ENCODE data around the gene TBC1D8.

TBC1D8 gene

DNA sequence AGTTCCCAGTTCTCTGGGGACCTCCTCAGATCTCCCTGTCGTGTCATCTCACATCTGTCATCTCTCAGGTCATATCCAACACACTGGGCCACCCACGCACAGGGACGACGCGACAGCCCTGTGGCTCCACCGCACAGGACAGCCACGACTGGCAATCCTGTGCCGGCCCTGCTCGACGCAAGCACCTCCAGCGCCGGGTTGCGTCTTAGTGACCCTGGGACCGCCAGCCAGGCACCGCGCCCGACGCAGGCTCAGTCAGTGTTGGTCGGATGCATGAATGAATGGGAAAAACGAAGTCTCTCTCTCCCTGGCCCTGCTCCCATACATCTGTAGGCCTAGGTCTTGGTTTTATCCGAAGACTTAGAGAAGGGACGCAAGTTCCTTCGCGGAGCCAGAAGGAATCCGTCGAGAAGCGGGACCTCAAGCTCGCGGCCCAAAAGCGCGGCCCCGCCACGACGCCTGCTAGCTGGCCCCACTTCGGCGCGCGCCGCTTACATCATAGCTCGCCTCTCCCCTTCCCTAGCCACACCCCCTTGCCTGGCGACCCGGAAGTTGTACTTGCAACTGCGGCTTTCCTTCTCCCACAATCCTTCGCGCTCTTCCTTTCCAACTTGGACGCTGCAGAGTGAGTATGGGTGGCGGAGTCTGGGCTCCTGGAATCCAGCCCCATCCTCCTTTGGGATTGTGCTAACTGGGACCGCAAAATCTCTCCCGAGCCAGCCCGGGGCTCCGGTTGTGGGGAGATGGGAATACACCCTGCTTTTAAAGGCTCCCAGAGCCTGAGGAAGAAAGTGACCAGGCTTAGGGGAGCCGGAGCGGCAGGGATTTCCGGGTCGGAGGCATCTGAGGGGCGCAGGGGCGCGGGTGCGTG lies 149.3 kb downstream of the TBC1D8 start, which contains the start of gene RPL31:
Gene RPL31 (plus strand): TSS at position 599 of the 871 bp plus-strand sequence. CDS start 413 bp downstream, outside the sequence.
- peak; percentile 99 for DNase-seq (ENCODE audit: low read depth)
- no peaks in the 10 kb centered on the region for H3K27me3 ChIP-seq (replicated peaks; ENCODE audit: control insufficient read depth, insufficient read depth, low read length)
- no peaks in the 10 kb centered on the region for H3K9me3 ChIP-seq (ENCODE audit: control insufficient read depth, low read length)
- H3K9ac ChIP-seq (ENCODE audit: low read length), result peak within 1 kb of the TSS; percentile 98
- peaks cover 37% of the 10 kb centered on the region for H3K36me3 ChIP-seq (ENCODE audit: control insufficient read depth, insufficient read depth, low read length, severe bottlenecking)
- H3K4me1 ChIP-seq (ENCODE audit: control insufficient read depth, insufficient read depth, low read length), result peaks cover 53% of the 10 kb centered on the region
- peak within 1 kb of the TSS; percentile 98 for H3K4me3 ChIP-seq (ENCODE audit: low read length)

DNA sequence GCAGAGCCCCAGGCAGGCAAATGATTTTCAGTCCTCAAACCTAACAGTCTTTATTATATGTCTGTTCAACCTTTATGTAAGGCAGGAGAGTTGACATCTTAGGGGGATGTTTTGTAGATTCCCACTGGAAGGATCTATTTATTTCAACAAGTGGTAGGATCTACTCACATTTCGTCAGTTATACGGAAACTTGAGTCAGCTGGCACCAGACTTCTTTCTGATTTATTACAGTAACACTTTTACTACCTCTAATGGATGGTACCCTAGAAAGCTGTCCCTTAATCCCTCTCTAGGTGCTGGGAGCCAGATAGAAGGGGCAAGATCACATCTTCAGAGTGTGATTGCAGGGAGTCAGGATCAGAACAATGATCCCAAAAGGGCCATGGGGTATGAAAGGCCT lies 151.2 kb downstream of the TBC1D8 start:
- H3K9ac ChIP-seq (ENCODE audit: low read length), result no peak overlapping the region
- no peak overlapping the region for H3K4me3 ChIP-seq (ENCODE audit: low read length)
- H3K4me1 ChIP-seq (ENCODE audit: control insufficient read depth, insufficient read depth, low read length), result peaks cover 39% of the 10 kb centered on the region
- DNase-seq (ENCODE audit: low read depth), result no peak
- H3K27me3 ChIP-seq (replicated peaks; ENCODE audit: control insufficient read depth, insufficient read depth, low read length), result no peaks in the 10 kb centered on the region
- no peaks in the 10 kb centered on the region for H3K9me3 ChIP-seq (ENCODE audit: control insufficient read depth, low read length)
- H3K36me3 ChIP-seq (ENCODE audit: control insufficient read depth, insufficient read depth, low read length, severe bottlenecking), result peaks cover 31% of the 10 kb centered on the region

DNA sequence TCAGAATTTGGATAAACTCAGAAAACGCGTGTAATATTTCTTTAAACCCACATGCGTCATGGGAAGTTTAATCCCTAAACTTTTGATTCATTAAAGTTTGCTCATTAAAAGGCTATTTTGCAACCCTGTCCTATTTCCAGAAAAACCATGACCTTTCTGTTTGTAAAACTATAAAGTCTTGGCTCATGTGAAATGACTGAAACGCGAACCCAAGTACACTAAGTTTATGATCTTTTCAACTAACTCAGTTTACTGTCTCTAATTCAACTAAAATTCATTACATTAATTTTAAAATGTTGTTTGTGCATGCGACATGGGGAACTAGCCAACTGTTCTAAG lies 153.0 kb downstream of the TBC1D8 start:
- H3K27me3 ChIP-seq (replicated peaks; ENCODE audit: control insufficient read depth, insufficient read depth, low read length), result no peaks in the 10 kb centered on the region
- H3K9me3 ChIP-seq (ENCODE audit: control insufficient read depth, low read length), result no peaks in the 10 kb centered on the region
- peak overlapping the region; percentile 31 for H3K4me3 ChIP-seq (ENCODE audit: low read length)
- H3K4me1 ChIP-seq (ENCODE audit: control insufficient read depth, insufficient read depth, low read length), result peaks cover 24% of the 10 kb centered on the region
- H3K36me3 ChIP-seq (ENCODE audit: control insufficient read depth, insufficient read depth, low read length, severe bottlenecking), result peaks cover 31% of the 10 kb centered on the region
- peak overlapping the region; percentile 13 for H3K9ac ChIP-seq (ENCODE audit: low read length)
- DNase-seq (ENCODE audit: low read depth), result no peak

DNA sequence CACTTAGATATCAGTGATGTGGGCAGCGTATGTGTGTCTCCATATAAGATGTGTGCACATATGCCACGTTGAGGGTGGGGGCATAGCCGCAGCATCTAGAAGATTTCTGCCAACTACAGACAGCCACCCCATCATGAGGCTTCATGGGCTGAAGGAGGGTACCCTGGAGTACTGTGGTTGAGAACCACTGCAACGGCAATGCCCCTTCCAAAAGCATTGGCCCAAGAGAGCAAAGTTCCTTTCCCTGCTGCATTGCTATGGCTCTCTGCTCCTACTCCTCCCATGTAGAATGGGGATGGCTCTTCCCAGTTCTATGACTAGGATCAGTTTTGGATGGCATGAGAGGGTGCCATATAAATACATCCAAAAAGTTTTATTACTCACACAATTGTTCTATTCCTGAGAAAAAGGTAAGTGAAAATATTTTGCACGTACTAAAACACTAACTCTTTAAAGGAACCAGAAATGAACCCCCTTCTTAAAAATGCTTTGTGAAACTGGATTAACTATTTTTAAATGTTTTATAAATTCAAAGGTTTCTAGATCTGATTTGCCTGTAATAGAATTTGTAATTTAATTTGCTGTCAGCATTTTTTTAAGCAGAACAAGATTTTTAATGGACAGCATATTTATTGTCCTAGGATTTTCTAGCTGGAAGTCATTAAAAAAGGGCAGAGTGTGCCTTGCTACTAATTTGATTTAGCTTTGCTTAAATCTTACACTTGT lies 153.5 kb downstream of the TBC1D8 start:
- peak overlapping the region; percentile 31 for H3K4me3 ChIP-seq (ENCODE audit: low read length)
- H3K9me3 ChIP-seq (ENCODE audit: control insufficient read depth, low read length), result no peaks in the 10 kb centered on the region
- DNase-seq (ENCODE audit: low read depth), result no peak
- H3K27me3 ChIP-seq (replicated peaks; ENCODE audit: control insufficient read depth, insufficient read depth, low read length), result no peaks in the 10 kb centered on the region
- no peak overlapping the region for H3K9ac ChIP-seq (ENCODE audit: low read length)
- H3K4me1 ChIP-seq (ENCODE audit: control insufficient read depth, insufficient read depth, low read length), result peaks cover 24% of the 10 kb centered on the region
- H3K36me3 ChIP-seq (ENCODE audit: control insufficient read depth, insufficient read depth, low read length, severe bottlenecking), result peaks cover 32% of the 10 kb centered on the region

DNA sequence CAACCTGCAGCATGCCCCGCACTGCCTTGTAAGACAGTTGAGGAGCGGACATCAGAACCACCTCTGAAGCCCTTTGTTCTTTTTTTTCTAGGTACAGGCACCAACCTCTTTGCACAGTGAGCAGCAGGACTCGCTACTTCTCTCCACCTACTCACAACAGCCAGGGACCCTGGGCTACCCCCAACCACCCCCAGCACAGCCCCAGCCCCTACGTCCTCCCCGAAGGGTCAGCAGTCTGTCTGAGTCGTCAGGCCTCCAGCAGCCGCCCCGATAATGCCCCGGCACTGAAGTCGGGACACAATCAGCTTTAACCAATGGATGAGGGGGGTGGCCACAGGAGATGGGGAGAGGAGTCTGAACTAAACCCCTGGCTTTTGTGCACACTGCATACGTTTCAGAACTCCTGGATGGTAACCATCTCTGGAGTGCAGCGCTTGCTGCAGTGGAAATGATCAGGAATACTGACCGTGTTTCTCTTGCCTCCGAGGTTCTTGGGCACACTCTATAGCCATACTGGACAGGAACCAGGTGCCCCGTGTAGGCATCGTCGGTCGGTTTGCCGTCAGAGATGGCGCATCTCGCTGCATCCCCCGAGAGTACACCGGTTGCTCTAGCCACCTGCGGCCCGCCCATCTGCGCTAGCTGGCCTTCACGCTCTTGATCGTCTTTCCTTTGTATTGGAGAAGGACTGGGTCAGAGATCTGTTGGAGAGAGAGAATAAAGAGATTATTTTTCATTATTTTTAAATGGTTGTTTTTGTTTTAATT lies 155.7 kb downstream of the TBC1D8 start:
- no peaks in the 10 kb centered on the region for H3K27me3 ChIP-seq (replicated peaks; ENCODE audit: control insufficient read depth, insufficient read depth, low read length)
- no peak overlapping the region for H3K9ac ChIP-seq (ENCODE audit: low read length)
- H3K4me1 ChIP-seq (ENCODE audit: control insufficient read depth, insufficient read depth, low read length), result peaks cover 18% of the 10 kb centered on the region
- peaks cover 46% of the 10 kb centered on the region for H3K36me3 ChIP-seq (ENCODE audit: control insufficient read depth, insufficient read depth, low read length, severe bottlenecking)
- H3K9me3 ChIP-seq (ENCODE audit: control insufficient read depth, low read length), result no peaks in the 10 kb centered on the region
- H3K4me3 ChIP-seq (ENCODE audit: low read length), result no peak overlapping the region
- DNase-seq (ENCODE audit: low read depth), result no peak

DNA sequence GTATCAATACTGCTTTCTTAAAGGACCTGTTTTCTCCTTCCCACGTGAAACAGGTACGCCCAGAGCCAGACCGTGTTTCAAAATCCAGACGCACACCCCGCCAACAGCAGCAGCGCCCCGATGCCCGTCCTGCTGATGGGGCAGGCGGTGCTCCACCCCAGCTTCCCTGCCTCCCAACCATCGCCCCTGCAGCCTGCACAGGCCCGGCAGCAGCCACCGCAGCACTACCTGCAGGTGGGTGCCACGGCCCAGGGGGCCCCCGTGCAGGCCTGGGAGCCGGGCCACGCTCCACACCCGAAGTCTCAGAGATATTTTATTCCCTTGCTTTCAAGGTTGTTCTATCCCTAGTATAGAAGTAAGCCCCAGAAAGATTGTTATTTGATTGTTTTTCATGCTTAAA lies 157.9 kb downstream of the TBC1D8 start:
- peaks cover 47% of the 10 kb centered on the region for H3K36me3 ChIP-seq (ENCODE audit: control insufficient read depth, insufficient read depth, low read length, severe bottlenecking)
- no peak for DNase-seq (ENCODE audit: low read depth)

DNA sequence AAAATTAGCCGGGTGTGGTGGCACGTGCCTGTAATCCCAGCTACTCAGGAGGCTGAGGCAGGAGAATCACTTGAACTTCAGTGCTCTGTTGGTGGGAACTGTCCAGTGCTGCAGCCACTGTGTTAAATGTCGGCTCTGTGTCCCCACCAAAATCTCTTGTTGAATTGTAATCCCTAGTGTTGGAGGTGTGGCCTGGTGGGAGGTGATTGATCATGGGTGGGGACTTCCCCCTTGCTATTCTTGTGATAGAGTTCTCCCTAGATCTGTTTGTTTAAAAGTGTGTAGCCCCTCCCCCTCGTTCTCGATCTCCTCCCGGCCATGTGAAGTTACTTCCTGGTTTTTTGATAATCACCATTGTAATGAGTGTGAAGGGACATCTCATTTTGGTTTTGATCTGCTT lies 158.9 kb downstream of the TBC1D8 start:
- DNase-seq (ENCODE audit: low read depth), result no peak
- Histone ChIP-seq H3K9me3 (ENCODE audit: control insufficient read depth, low read length) (no peaks in the 10 kb centered on the region), H3K9ac (ENCODE audit: low read length) (no peak overlapping the region), H3K36me3 (ENCODE audit: control insufficient read depth, insufficient read depth, low read length, severe bottlenecking) (peaks cover 57% of the 10 kb centered on the region), H3K4me1 (ENCODE audit: control insufficient read depth, insufficient read depth, low read length) (peaks cover 7% of the 10 kb centered on the region), H3K27me3 (replicated peaks; ENCODE audit: control insufficient read depth, insufficient read depth, low read length) (no peaks in the 10 kb centered on the region), H3K4me3 (ENCODE audit: low read length) (no peak overlapping the region)

More for the DNA sequence above, 157.9 kb downstream of the TBC1D8 start:
- Histone ChIP-seq H3K4me1 (ENCODE audit: control insufficient read depth, insufficient read depth, low read length) (peaks cover 16% of the 10 kb centered on the region), H3K9me3 (ENCODE audit: control insufficient read depth, low read length) (no peaks in the 10 kb centered on the region), H3K27me3 (replicated peaks; ENCODE audit: control insufficient read depth, insufficient read depth, low read length) (no peaks in the 10 kb centered on the region), H3K4me3 (ENCODE audit: low read length) (no peak overlapping the region), H3K9ac (ENCODE audit: low read length) (no peak overlapping the region)

DNA sequence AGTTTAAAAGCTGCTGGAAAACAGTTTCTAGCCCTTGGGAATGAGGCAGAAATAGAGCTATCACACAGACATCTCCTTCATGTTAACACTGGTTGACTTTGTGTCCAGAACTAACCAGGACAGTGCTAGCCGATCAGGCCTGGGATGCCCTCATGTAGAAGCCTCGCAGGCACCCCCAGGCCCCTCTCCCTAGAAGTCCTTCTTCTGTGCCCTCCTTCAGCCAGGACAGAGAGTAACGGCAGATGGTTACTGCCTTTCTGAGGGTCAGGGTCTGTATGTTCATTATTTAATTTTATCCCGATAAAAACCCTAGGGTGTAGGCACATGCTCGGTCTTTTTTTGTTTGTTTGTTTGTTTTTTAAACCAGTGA lies 159.8 kb downstream of the TBC1D8 start:
- peaks cover 61% of the 10 kb centered on the region for H3K36me3 ChIP-seq (ENCODE audit: control insufficient read depth, insufficient read depth, low read length, severe bottlenecking)
- peaks cover 7% of the 10 kb centered on the region for H3K4me1 ChIP-seq (ENCODE audit: control insufficient read depth, insufficient read depth, low read length)
- H3K4me3 ChIP-seq (ENCODE audit: low read length), result no peak overlapping the region
- no peaks in the 10 kb centered on the region for H3K27me3 ChIP-seq (replicated peaks; ENCODE audit: control insufficient read depth, insufficient read depth, low read length)
- no peaks in the 10 kb centered on the region for H3K9me3 ChIP-seq (ENCODE audit: control insufficient read depth, low read length)
- no peak for DNase-seq (ENCODE audit: low read depth)
- no peak overlapping the region for H3K9ac ChIP-seq (ENCODE audit: low read length)

DNA sequence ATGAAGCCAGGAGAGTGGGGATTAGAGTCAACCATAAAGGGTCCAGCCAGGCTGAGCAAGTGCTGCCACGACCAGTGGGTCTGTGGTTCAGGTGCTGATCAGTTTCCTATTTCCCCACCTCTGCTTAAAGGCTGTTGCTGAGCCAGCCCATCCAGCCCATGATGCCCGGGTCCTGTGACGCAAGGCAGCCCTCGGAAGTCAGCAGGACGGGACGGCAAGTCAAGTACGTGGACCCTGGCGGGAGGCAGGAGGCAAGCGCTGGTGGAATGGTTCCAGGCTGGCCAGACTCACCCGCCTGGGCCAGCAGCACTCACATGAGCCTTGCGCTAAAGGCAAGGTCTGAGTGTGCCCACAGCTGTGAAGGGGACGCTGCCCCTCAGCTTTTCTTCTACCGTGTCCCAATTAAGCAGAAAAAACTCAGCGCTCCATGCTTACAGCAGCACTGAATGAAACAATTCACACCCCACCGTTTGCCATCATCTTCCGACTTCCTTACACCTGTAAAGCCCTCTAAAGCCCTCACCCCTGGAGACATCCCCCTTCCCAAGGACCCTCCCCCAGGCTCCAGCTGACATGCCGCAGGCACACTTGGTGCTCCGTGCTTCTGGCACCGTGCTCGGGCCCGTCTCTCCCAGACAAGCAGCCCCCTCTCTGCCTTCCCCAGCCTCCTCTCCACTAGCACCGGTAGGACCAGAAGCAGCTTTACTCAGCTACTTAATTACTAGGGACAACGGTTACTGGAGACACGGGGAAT lies 160.4 kb downstream of the TBC1D8 start:
- peaks cover 55% of the 10 kb centered on the region for H3K36me3 ChIP-seq (ENCODE audit: control insufficient read depth, insufficient read depth, low read length, severe bottlenecking)
- no peak overlapping the region for H3K9ac ChIP-seq (ENCODE audit: low read length)
- H3K9me3 ChIP-seq (ENCODE audit: control insufficient read depth, low read length), result no peaks in the 10 kb centered on the region
- H3K4me1 ChIP-seq (ENCODE audit: control insufficient read depth, insufficient read depth, low read length), result peaks cover 7% of the 10 kb centered on the region
- no peak for DNase-seq (ENCODE audit: low read depth)
- no peaks in the 10 kb centered on the region for H3K27me3 ChIP-seq (replicated peaks; ENCODE audit: control insufficient read depth, insufficient read depth, low read length)
- H3K4me3 ChIP-seq (ENCODE audit: low read length), result no peak overlapping the region

DNA sequence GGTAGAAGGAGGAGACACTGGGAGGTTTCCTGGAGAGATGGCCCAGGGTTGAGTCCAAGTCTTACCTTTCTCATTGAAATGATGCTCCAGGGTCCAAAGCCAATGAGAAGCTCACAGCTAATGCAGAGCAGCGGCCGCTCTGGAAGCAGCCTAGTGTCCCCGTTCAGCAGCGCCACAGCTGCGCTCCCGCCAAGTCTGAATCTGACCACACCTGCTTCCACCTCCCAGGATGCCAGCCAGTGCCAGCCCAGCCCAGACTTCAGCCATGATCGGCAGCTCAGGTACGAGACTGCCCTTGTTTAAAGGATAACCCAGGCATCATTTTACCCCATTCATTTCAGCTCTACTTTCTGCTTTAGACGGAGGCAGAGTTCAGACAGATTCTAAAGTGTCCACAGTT lies 161.0 kb downstream of the TBC1D8 start:
- Histone ChIP-seq H3K27me3 (replicated peaks; ENCODE audit: control insufficient read depth, insufficient read depth, low read length) (no peaks in the 10 kb centered on the region), H3K9ac (ENCODE audit: low read length) (no peak overlapping the region), H3K4me1 (ENCODE audit: control insufficient read depth, insufficient read depth, low read length) (peaks cover 7% of the 10 kb centered on the region), H3K4me3 (ENCODE audit: low read length) (no peak overlapping the region), H3K36me3 (ENCODE audit: control insufficient read depth, insufficient read depth, low read length, severe bottlenecking) (peaks cover 50% of the 10 kb centered on the region), H3K9me3 (ENCODE audit: control insufficient read depth, low read length) (no peaks in the 10 kb centered on the region)
- no peak for DNase-seq (ENCODE audit: low read depth)
